Raji (cell line): ENCODE measurements around the gene KHDRBS2.

Source experiments
- POLR2A ChIP-seq: IDR thresholded peaks from 2 replicates; pipeline ENCODE4 v1.6.1; 2011; ENCODE audit warnings: low read depth, low read length, control low read depth; ENCODE audit not compliant: insufficient read depth

KHDRBS2 gene

GRCh38 chr6:61977099-61977498 is 308.9 kb downstream of the KHDRBS2 start:
- TF ChIP-seq POLR2A, result no peak

GRCh38 chr6:61959196-61959595 is 326.8 kb downstream of the KHDRBS2 start:
- TF ChIP-seq POLR2A, result no peak

GRCh38 chr6:61953851-61954250 is 332.2 kb downstream of the KHDRBS2 start:
- TF ChIP-seq POLR2A, result no peak

GRCh38 chr6:61951586-61951985 is 334.4 kb downstream of the KHDRBS2 start:
- no peak for TF ChIP-seq POLR2A

- TF ChIP-seq POLR2A, result no peak
These were observed 335.2 kb downstream of the KHDRBS2 start for GRCh38 chr6:61950811-61951210.

- TF ChIP-seq POLR2A, result no peak
These were observed 336.1 kb downstream of the KHDRBS2 start for GRCh38 chr6:61949971-61950370.

- no peak for TF ChIP-seq POLR2A
These were observed 336.9 kb downstream of the KHDRBS2 start for GRCh38 chr6:61949161-61949560.

GRCh38 chr6:61947311-61947947 is 338.6 kb downstream of the KHDRBS2 start:
- no peak for TF ChIP-seq POLR2A

- TF ChIP-seq POLR2A, result no peak
These were observed 345.1 kb downstream of the KHDRBS2 start for GRCh38 chr6:61940919-61941318.

GRCh38 chr6:61935242-61935846 is 350.7 kb downstream of the KHDRBS2 start:
- TF ChIP-seq POLR2A, result no peak

- TF ChIP-seq POLR2A, result no peak
These were observed 376.5 kb downstream of the KHDRBS2 start for GRCh38 chr6:61909486-61909885.

- no peak for TF ChIP-seq POLR2A
These were observed 384.3 kb downstream of the KHDRBS2 start for GRCh38 chr6:61901748-61902147.

GRCh38 chr6:61894536-61894935 is 391.5 kb downstream of the KHDRBS2 start:
- no peak for TF ChIP-seq POLR2A

- no peak for TF ChIP-seq POLR2A
These were observed 398.6 kb downstream of the KHDRBS2 start for GRCh38 chr6:61887423-61887822.

GRCh38 chr6:61886608-61887259 is 399.3 kb downstream of the KHDRBS2 start:
- no peak for TF ChIP-seq POLR2A

GRCh38 chr6:61869632-61870400 is 416.2 kb downstream of the KHDRBS2 start:
- no peak for TF ChIP-seq POLR2A
